Esophagus squamous epithelium (tissue), 4 donors: Measurements from ENCODE around the gene ARSI.

ENCODE experiments used
- CTCF ChIP-seq, 6 experiments: fragments of 450-650 bp in 4 of 6; fragments of 200-600 bp in 2 of 6; sonication (generic) in 2 of 6; IDR thresholded peaks; one replicate each; pipeline ENCODE4 v1.5.1; 2016 to 2019; ENCODE audit warnings: antibody characterized with exemption in 6 of 6, mild to moderate bottlenecking in 4 of 6, moderate library complexity in 4 of 6
- POLR2A ChIP-seq, 4 donors: fragments of 450-650 bp; IDR thresholded peaks; one replicate each; pipeline ENCODE4 v1.6.1; 2017; ENCODE audit warnings: antibody characterized with exemption in 4 of 4, mild to moderate bottlenecking in 4 of 4, moderate library complexity in 3 of 4

GRCh38 chr5:150262502-150262901 is 40.2 kb downstream of the ARSI start:
- no peak for TF ChIP-seq CTCF (IDR thresholded peaks at IDR 0.05)
- TF ChIP-seq POLR2A (IDR thresholded peaks at IDR 0.05), result no peak
